Activated naive CD4-positive, alpha-beta T cell treated with Interleukin-2 at 50 U/mL for 16 hours (primary cell): ENCODE measurements around the gene KIF26B.
"Not testable (repeated sequence)": the region's sequence is repeated elsewhere in the genome, so short reads cannot be mapped to it uniquely, and the experiment has no call there.

Experiments
- DNase-seq: peaks from one replicate; pipeline ENCODE4 v3.0.0-alpha.2; 2020

Gene KIF26B

GRCh38 chr1:245717611-245718010 lies 562.8 kb downstream of the KIF26B start:
- no peak for DNase-seq

DNA sequence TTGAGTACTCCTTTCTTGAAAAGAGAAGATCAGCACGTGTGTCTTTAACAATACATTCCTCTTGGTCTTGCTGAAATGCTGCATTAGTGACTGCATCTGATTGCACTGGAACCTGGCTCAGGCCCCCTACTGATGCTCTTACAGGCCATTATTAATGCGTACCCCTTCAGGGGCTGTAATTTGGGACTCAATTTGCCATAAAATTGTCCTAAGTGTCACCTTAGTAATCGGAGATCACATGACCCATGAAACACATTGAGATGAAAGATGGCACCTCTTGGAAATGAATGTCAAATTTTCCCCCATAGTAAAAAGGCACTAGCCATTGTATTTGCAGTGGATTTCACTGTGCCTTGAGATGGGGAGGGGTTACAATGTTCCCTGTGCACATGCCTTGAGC lies 563.3 kb downstream of the KIF26B start:
- DNase-seq = no peak

- DNase-seq = no peak
These were observed 564.2 kb downstream of the KIF26B start for GRCh38 chr1:245718951-245719350.

- DNase-seq = no peak
These were observed 566.7 kb downstream of the KIF26B start for GRCh38 chr1:245721488-245721887.

DNA sequence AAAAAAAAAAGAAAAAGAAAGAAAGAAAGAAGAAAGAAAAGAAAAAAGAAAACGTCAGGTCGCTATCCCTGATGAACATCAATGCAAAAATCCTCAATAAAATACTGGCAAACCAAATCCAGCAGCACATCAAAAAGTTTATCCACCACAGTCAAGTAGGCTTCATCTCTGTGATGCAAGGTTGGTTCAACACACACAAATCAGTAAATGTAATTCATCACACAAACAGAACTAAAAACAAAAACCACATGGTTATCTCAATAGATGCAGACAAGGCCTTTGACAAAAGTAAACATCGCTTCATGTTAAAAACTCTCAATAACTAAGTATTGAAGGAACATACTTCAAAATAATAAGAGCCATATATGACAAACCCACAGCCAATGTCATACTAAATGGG lies 573.2 kb downstream of the KIF26B start:
- DNase-seq = not testable (repeated sequence)

- DNase-seq = no peak
These were observed 576.0 kb downstream of the KIF26B start for GRCh38 chr1:245730801-245731200.

DNA sequence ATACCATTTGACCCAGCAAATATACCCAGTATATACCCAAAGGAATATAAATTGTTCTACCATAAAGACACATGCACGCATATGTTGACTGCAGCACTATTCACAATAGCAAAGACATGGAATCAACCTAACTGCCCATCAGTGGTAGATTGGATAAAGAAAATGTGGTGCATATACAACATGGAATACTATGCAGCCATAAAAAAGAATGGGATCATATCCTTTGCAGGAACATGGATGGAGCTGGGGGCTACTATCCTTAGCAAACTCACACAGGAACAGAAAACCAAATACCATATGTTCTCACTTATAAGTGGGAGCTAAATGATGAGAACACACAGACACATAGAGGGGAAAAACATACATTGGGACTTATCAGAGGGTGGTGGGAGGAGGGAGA lies 585.6 kb downstream of the KIF26B start:
- DNase-seq = not testable (repeated sequence)

DNA sequence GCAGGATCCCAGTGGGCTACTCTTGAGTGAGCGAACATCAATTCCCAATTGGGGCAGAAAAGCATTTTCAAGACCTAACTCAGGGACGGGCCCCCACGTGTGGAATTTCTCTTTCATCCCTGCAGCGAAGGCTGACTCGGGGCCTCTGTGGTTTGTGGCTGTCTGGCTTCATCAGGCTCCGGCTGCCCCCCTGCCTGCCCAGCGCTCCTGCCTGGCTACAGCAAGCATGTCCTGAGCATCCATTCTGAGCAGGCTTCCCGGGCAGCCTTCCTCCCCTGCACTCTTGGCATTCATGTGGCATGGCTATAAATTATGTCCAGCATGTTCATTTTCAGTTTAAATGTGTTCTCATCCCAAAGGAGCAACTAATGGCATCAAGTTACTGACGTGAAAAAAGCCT lies 588.1 kb downstream of the KIF26B start:
- no peak for DNase-seq

- no peak for DNase-seq
These were observed 593.5 kb downstream of the KIF26B start for GRCh38 chr1:245748240-245748639.

DNA sequence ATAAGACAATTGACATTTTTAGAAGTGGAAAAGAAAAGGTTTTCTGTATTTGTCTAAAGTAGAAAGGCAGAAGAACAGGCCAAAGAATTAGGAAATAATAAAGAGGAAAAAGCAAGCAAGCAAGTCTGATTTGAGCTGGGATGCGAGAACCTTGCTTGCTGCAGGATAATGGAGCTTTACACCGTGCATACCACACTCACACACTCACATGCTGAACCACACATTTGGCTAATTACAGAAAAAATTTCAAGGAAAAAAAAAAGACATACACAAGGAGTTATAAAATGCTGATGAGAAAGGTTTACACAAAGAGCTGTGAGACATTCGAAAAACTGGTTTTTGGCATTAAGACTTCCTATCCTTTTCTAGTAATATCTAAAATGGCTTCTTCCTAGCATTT lies 593.9 kb downstream of the KIF26B start:
- no peak for DNase-seq

- DNase-seq = no peak
These were observed 594.3 kb downstream of the KIF26B start for GRCh38 chr1:245749053-245749452.

DNA sequence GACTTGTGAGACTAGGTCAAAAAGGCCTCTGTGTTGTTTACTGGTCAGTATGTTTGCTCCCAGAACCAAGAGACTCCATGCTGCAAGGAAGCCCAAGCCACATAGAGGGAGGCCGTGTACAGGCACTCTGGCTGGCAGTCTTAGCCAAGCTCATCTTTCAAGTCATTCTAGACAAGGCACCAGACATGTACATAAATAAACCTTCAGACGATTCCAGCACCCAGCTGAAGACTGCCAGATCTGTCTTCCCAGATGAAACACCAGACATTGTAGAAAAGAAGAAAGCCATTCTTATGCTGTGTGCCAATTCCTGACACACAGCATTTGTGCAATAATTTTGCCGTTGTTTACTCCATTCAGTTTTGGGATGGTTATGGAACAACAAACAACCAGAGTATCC lies 595.5 kb downstream of the KIF26B start:
- DNase-seq = no peak

- no peak for DNase-seq
These were observed 596.3 kb downstream of the KIF26B start for GRCh38 chr1:245751116-245751515.

DNA sequence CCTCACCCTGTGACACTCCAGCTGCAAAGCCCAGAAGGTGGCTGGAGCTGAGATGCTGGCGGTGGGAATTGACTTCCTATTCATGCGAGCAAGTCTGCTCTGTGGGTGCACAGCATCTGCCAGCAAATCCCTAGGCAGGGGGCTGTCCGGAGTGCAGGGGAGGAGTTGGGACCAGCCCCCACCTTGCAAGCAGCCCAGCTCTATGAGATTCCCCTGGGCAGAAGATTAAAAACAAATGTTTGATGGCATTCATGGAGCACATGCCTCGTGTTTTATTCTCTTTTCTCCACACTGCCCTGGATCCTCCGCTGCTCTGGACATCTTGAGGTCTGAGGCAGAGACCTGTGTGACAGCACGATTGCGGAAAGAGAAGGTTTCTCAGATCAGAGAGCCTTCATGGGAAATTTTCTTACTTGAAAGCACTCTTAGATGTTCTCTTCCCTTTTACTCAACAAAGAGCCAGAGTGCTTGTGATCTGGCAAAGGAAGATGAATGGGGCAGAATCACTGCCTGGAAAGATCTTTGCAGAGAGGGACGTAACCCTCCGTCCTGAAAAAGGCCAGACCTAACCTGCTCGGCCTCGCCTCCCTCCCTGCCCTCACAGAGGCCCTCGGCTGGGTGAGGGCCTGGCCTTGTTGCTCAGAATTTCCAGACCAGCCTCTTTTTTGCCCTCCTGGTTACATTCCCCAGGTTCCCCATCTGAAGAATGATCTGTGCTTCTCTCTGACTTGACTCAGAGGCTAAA lies 597.1 kb downstream of the KIF26B start:
- DNase-seq = no peak

DNA sequence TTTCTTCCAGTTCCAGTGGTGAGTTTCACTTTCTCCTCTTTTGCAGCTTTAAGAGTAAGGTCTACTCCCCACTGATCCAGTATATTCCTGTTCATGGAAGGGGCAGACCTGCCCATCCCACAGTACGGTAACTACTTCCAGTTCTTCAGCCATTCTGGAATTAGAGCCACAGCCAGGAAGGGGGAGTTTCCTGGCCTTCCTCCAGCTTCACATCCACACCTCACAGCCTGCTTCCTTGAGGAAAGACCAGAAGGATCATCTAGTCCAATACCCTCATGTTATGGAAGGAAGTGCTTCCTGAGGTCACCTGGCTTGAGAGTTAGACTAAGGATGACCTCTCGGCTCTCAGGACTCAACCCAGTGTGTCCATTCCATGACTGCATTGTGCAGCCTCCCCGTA lies 597.8 kb downstream of the KIF26B start:
- DNase-seq = no peak

DNA sequence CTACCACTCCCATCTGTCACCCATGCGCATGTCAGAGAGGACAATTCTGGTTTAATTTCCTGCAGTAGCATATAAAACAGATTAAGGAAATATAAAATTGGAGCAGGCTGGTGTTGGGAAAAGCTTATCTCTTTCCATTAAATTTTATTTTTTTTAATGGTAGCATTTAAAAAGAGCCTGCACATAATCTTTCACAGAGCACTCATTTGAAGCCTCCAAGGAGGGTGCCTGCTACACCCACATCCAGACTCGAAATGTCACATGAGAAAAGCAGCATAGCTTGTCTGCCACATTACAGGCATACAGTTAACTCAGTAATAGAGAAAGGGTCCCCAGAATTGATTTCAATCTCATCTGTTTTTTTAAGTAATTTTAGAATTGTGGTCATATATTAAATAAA lies 599.0 kb downstream of the KIF26B start:
- DNase-seq = no peak

DNA sequence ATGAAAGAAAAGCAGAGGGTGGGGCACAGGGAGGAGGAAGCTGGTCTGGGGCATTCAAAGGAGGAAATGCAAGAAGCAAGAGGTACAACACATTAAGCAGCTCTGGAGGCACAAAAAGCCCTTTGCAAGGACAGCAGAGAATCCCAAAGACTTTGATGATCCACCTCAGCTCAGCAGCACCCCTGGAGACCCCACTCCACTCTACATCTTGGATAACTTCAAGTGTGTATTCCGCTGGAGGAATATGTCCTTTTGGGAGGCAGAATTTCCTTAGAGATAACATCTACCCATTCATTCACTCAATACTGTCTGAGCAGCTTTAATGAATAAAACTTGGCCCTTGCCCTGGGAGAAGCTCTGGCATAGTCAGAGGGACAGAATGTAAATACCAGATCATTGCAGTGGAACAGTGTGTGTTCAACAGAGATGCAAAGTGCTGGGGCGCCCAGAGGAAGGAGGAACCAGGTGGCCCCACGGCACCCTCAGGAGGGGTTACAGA lies 599.7 kb downstream of the KIF26B start:
- no peak for DNase-seq
